Osteocyte (in vitro differentiated cells): Measurements from ENCODE around the gene NID2. TPM values are rescaled to one million over a fixed set of nuclear protein-coding genes. Genes with fewer than 3 reads are reported as not detected.
A peak's percentile ranks its signal among the peaks of the same experiment; 100 is the strongest.

ENCODE experiments used
- DNase-seq: peaks from one replicate; pipeline ENCODE4 v3.0.0; 2021; ENCODE audit warnings: mixed read lengths; ENCODE audit not compliant: unreplicated experiment; ENCODE audit errors: extremely low spot score
- H3K27ac Mint-ChIP-seq: one replicate; pipeline ENCODE4 v1.8.0; 2021; ENCODE audit warnings: mild to moderate bottlenecking, mixed read lengths; ENCODE audit not compliant: unreplicated experiment
- H3K27me3 Mint-ChIP-seq: one replicate; pipeline ENCODE4 v1.8.0; 2021; ENCODE audit warnings: mixed read lengths; ENCODE audit not compliant: unreplicated experiment
- H3K36me3 Mint-ChIP-seq: one replicate; pipeline ENCODE4 v1.8.0; 2021; ENCODE audit warnings: mixed read lengths; ENCODE audit not compliant: unreplicated experiment
- H3K4me1 Mint-ChIP-seq: one replicate; pipeline ENCODE4 v1.8.0; 2021; ENCODE audit warnings: mixed read lengths; ENCODE audit not compliant: unreplicated experiment
- H3K4me3 Mint-ChIP-seq: one replicate; pipeline ENCODE4 v1.8.0; 2021; ENCODE audit warnings: mild to moderate bottlenecking, moderate library complexity, mixed read lengths; ENCODE audit not compliant: unreplicated experiment
- H3K9me3 Mint-ChIP-seq: one replicate; pipeline ENCODE4 v1.8.0; 2021; ENCODE audit warnings: mixed read lengths; ENCODE audit not compliant: unreplicated experiment
- total RNA-seq: library from RNA; stranded (reverse); gene quantifications from 2 replicates; pipeline ENCODE4 v1.2.1, GENCODE V29; 2021
- TF ChIP-seq, protein P1 (sequence below): fragments of 200-600 bp; sonication (generic); IDR thresholded peaks from 2 replicates; pipeline ENCODE4 v1.5.0; 2021; ENCODE audit warnings: antibody characterized with exemption, mild to moderate bottlenecking, moderate library complexity

NID2 gene
- total RNA-seq, 1 donor from 2014 or later: 58.5 TPM

DNA sequence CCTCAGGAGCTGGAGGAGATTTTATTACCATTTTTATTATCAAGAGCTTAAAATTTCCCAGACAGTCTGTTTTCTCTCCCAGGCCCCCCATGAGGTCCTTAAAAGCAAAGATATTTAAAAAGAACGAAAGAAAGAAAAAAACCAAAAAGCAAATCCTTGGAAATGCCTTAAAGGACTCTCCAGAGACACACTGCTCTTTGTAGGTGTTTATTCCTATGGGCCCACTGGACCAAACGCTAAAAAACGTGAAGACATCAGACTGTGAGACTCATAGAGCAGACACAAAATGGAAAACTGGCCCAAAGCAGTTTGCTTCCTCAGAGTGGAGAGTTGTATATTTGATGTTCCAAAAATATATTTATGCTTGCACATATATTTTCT, 1.2 kb upstream of the NID2 start:
- no peak for DNase-seq
- peaks cover 65% of the 10 kb centered on the region for H3K4me1 Mint-ChIP-seq
- peak overlapping the region; percentile 92 for H3K27ac Mint-ChIP-seq
- TF ChIP-seq, protein P1, sequence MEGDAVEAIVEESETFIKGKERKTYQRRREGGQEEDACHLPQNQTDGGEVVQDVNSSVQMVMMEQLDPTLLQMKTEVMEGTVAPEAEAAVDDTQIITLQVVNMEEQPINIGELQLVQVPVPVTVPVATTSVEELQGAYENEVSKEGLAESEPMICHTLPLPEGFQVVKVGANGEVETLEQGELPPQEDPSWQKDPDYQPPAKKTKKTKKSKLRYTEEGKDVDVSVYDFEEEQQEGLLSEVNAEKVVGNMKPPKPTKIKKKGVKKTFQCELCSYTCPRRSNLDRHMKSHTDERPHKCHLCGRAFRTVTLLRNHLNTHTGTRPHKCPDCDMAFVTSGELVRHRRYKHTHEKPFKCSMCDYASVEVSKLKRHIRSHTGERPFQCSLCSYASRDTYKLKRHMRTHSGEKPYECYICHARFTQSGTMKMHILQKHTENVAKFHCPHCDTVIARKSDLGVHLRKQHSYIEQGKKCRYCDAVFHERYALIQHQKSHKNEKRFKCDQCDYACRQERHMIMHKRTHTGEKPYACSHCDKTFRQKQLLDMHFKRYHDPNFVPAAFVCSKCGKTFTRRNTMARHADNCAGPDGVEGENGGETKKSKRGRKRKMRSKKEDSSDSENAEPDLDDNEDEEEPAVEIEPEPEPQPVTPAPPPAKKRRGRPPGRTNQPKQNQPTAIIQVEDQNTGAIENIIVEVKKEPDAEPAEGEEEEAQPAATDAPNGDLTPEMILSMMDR: no peak
- H3K36me3 Mint-ChIP-seq: peaks cover 4% of the 10 kb centered on the region
- H3K4me3 Mint-ChIP-seq: peak overlapping the region; percentile 86
- H3K9me3 Mint-ChIP-seq: no peaks in the 10 kb centered on the region
- no peaks in the 10 kb centered on the region for H3K27me3 Mint-ChIP-seq

- peak overlapping the region; percentile 86 for H3K4me3 Mint-ChIP-seq
- peaks cover 64% of the 10 kb centered on the region for H3K4me1 Mint-ChIP-seq
- no peaks in the 10 kb centered on the region for H3K9me3 Mint-ChIP-seq
- DNase-seq: no peak
- peak overlapping the region; percentile 92 for H3K27ac Mint-ChIP-seq
- H3K36me3 Mint-ChIP-seq: peaks cover 8% of the 10 kb centered on the region
- TF ChIP-seq, protein P1: no peak
- H3K27me3 Mint-ChIP-seq: no peaks in the 10 kb centered on the region
Measured at GRCh38 chr14:52069307-52070050, 620 bp upstream of the NID2 start.

DNA sequence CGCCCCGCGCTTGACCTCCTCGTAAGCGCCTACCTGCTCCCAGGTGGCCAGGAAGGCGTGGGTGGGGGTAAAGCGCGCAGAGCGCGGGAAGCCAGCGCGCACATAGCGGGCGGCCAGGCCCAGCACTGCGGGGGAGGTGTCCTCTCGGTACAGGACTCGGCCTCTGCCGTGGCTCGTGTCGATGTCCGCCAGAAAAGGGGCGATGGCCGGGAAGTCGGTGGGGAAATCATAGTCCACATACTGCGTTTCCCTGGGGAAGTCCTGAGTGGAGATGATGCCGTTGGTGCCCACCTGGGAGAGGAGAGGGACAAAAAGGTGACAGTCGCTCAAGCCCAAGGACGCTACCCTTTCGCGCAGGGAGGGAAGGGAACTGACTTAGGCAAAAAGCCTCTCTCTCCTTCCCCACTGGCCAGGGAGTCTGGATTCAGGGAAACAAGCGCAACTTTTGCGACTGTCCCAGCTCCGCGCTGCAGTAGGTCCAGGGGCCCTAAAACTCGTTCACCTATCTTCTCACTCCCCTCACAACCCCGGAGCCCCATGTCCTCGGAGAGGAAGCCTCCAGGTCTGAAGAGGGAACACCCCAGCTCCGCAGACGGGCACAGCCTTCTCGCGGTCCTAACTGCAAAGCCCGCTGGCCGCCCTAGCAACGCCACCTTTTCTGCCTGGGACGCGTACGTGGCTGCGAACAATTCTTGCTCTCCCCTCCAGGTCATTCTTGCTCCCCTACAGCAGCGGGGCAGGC, 815 bp downstream of the NID2 start:
- TF ChIP-seq, protein P1: no peak
- Mint-ChIP-seq H3K36me3 (peaks cover 10% of the 10 kb centered on the region), H3K27me3 (no peaks in the 10 kb centered on the region), H3K9me3 (no peaks in the 10 kb centered on the region), H3K4me1 (peaks cover 52% of the 10 kb centered on the region), H3K27ac (peak overlapping the region; percentile 89), H3K4me3 (peak overlapping the region; percentile 86)
- DNase-seq: peak; percentile 86

DNA sequence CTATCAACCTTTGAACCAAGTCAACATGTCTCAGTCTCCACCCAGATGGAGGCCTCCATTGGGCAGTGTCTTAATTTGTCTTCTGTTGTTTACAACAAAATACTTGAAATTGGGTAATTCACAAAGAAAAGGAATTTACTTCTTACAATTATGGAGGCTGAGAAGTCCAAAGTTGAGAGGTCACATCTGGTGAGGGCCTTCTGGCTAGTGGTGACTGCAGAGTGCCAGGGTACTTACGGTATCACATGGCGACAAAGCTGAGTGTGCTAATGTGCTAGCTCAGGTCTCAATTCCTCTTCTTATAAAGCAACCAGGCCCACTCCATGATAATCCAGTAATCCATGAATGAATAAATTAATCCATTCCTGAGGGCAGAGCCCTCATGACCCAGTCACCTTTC, 4.7 kb downstream of the NID2 start:
- Mint-ChIP-seq H3K27ac (no peak overlapping the region), H3K9me3 (no peaks in the 10 kb centered on the region), H3K4me1 (peaks cover 34% of the 10 kb centered on the region), H3K4me3 (no peak overlapping the region), H3K36me3 (peaks cover 13% of the 10 kb centered on the region), H3K27me3 (no peaks in the 10 kb centered on the region)
- TF ChIP-seq, protein P1: no peak
- DNase-seq: no peak

- no peaks in the 10 kb centered on the region for H3K27me3 Mint-ChIP-seq
- H3K4me1 Mint-ChIP-seq: peaks cover 33% of the 10 kb centered on the region
- H3K4me3 Mint-ChIP-seq: no peak overlapping the region
- H3K9me3 Mint-ChIP-seq: no peaks in the 10 kb centered on the region
- no peak overlapping the region for H3K27ac Mint-ChIP-seq
- peaks cover 13% of the 10 kb centered on the region for H3K36me3 Mint-ChIP-seq
- TF ChIP-seq, protein P1: no peak
- no peak for DNase-seq
Measured at GRCh38 chr14:52063052-52063462, 5.8 kb downstream of the NID2 start.
